ENCODE measurements around the gene CAMK1G. TPM values are rescaled to one million over a fixed set of nuclear protein-coding genes. Genes with fewer than 3 reads are reported as not detected.

The CAMK1G gene
- total RNA-seq, 1 donor from 2014 or later, result 0.21 TPM

DNA sequence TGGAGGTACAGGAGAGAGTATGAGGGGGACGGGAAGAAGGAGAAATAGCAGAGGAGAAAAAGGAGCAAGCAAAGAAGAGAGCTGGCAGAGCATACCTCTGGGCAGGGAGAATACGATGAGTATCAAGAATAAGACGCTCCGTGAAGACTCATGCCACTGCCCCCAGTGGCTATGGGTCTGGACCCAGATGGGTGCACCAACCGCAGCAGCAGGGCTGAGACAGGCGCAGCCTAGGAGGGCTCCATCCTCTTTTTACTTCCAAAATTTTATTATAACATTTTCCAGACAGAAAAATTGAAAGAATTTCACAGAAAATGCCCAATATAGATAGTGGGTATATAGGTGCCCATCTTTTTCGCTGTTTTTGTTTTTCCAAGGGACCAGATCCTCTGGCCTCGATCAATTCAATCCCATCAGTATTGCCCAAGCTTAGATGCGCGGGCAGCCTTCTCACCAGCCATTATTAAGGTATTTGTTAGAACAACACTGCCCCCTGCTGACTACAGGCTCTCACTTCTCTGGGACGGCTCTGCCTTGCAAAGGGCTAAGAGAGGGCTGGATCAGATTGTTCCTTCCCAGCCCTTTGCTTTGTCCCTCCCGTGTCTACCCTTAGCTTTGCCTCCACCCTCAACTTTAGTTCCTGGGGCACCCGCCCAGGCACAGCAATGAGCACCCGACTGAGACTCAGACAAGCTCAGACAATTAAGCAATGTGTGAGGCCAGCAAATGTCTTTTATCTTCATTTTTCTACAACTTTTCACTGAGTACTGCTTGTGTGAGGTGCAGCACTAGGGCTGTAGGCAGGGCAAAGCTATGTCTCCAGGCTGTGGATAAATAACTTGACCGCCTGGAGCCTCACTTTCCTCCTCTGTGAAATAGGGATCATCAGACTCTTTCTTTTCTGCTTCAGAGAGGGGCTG, 17.5 kb upstream of the CAMK1G start:
- DNase-seq (ENCODE audit: low read depth), result peak; percentile 34
- no peak overlapping the region for H3K4me3 ChIP-seq (ENCODE audit: low read depth, low read length)
- TF ChIP-seq, protein P1, sequence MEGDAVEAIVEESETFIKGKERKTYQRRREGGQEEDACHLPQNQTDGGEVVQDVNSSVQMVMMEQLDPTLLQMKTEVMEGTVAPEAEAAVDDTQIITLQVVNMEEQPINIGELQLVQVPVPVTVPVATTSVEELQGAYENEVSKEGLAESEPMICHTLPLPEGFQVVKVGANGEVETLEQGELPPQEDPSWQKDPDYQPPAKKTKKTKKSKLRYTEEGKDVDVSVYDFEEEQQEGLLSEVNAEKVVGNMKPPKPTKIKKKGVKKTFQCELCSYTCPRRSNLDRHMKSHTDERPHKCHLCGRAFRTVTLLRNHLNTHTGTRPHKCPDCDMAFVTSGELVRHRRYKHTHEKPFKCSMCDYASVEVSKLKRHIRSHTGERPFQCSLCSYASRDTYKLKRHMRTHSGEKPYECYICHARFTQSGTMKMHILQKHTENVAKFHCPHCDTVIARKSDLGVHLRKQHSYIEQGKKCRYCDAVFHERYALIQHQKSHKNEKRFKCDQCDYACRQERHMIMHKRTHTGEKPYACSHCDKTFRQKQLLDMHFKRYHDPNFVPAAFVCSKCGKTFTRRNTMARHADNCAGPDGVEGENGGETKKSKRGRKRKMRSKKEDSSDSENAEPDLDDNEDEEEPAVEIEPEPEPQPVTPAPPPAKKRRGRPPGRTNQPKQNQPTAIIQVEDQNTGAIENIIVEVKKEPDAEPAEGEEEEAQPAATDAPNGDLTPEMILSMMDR (IDR thresholded peaks at IDR 0.05; ENCODE audit: insufficient read depth, low read length, poor library complexity, severe bottlenecking), result peak; percentile 75
- peaks cover 4% of the 10 kb centered on the region for H3K27me3 ChIP-seq (ENCODE audit: control insufficient read depth, insufficient read depth, low read length)
- H3K36me3 ChIP-seq (ENCODE audit: control insufficient read depth, insufficient read depth, low read length), result no peaks in the 10 kb centered on the region

- DNase-seq (ENCODE audit: low read depth), result peak; percentile 31
- H3K4me3 ChIP-seq (ENCODE audit: low read depth, low read length), result no peak overlapping the region
- TF ChIP-seq, protein P1 (IDR thresholded peaks at IDR 0.05; ENCODE audit: insufficient read depth, low read length, poor library complexity, severe bottlenecking), result no peak
Measured at GRCh38 chr1:209567698-209568175, 15.8 kb upstream of the CAMK1G start.

GRCh38 chr1:209569455-209570207, 13.9 kb upstream of the CAMK1G start:
- no peaks in the 10 kb centered on the region for H3K36me3 ChIP-seq (ENCODE audit: control insufficient read depth, insufficient read depth, low read length)
- H3K27me3 ChIP-seq (ENCODE audit: control insufficient read depth, insufficient read depth, low read length), result peaks cover 6% of the 10 kb centered on the region
- peak; percentile 61 for DNase-seq (ENCODE audit: low read depth)
- TF ChIP-seq, protein P1 (IDR thresholded peaks at IDR 0.05; ENCODE audit: insufficient read depth, low read length, poor library complexity, severe bottlenecking), result peak; percentile 98
- H3K4me3 ChIP-seq (ENCODE audit: low read depth, low read length), result no peak overlapping the region

More at GRCh38 chr1:209567698-209568175, 15.8 kb upstream of the CAMK1G start:
- Histone ChIP-seq H3K27me3 (ENCODE audit: control insufficient read depth, insufficient read depth, low read length) (peaks cover 4% of the 10 kb centered on the region), H3K36me3 (ENCODE audit: control insufficient read depth, insufficient read depth, low read length) (no peaks in the 10 kb centered on the region)

GRCh38 chr1:209570743-209571142, 12.8 kb upstream of the CAMK1G start:
- Histone ChIP-seq H3K36me3 (ENCODE audit: control insufficient read depth, insufficient read depth, low read length) (no peaks in the 10 kb centered on the region), H3K27me3 (ENCODE audit: control insufficient read depth, insufficient read depth, low read length) (peaks cover 10% of the 10 kb centered on the region), H3K4me3 (ENCODE audit: low read depth, low read length) (no peak overlapping the region)
- DNase-seq (ENCODE audit: low read depth), result no peak
- TF ChIP-seq, protein P1 (IDR thresholded peaks at IDR 0.05; ENCODE audit: insufficient read depth, low read length, poor library complexity, severe bottlenecking), result no peak

DNA sequence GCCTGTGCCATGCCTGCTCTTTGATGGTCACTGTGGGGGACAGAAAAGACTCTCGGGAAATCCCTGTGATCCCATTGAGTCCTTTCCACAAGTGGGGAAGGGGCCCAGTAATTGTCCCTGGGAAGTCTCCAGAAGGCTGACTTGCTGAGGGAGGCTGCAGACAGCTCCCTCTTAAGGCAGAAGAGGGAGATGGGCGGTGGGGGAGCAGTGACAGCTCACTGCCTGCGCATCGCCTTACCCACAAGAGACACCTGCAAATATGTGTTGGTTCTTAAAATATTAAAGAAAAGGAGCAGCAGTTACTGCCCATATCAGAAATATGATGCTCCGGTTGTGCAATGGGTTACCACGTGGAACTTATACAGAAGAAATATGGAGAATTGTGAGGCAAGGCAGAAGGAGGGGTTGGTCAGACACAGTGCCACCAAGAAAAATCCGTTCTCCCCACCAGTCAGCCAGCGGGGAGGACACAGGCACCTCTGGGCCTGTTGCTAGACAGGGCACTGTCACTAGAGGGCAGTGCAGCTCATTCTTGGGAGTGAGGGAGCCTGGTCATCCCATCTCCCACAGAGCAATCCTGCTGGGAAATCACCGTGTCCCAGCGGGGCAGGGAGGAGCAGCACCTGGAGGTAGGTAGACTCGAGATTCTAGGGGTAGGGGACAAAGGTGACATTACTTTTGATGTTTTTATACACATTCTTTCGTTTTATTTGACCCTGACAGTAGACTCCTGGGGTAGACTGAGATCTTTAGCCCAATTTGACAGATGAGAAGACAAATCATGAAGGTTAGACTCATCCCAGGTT, 6.9 kb upstream of the CAMK1G start:
- Histone ChIP-seq H3K36me3 (ENCODE audit: control insufficient read depth, insufficient read depth, low read length) (no peaks in the 10 kb centered on the region), H3K4me3 (ENCODE audit: low read depth, low read length) (no peak overlapping the region), H3K27me3 (ENCODE audit: control insufficient read depth, insufficient read depth, low read length) (peaks cover 9% of the 10 kb centered on the region)
- no peak for DNase-seq (ENCODE audit: low read depth)
- TF ChIP-seq, protein P1 (IDR thresholded peaks at IDR 0.05; ENCODE audit: insufficient read depth, low read length, poor library complexity, severe bottlenecking), result peak; percentile 96

Measured in kidney epithelial cell (primary cell).